Anterior cingulate cortex (tissue), 58 donors: ENCODE measurements around the gene TOP3B.

Experiments used
- DNase-seq, 58 donors: peaks; one replicate each; lab custom pipeline; 2025; lab: John Stamatoyannopoulos, UW

TOP3B gene

GRCh38 chr22:22013559-22014284 lies 31.1 kb upstream of the TOP3B start:
- no peak for DNase-seq

GRCh38 chr22:22011964-22012363 lies 29.4 kb upstream of the TOP3B start:
- DNase-seq: no peak

GRCh38 chr22:22010358-22010757 lies 27.8 kb upstream of the TOP3B start:
- DNase-seq: no peak

GRCh38 chr22:22009661-22010060 lies 27.1 kb upstream of the TOP3B start:
- DNase-seq: no peak

- DNase-seq: no peak
Measured at GRCh38 chr22:22006596-22006990, 24.0 kb upstream of the TOP3B start.

GRCh38 chr22:22005945-22006595 lies 23.5 kb upstream of the TOP3B start:
- DNase-seq: no peak

GRCh38 chr22:22003233-22003632 lies 20.6 kb upstream of the TOP3B start:
- DNase-seq: no peak

GRCh38 chr22:22002526-22003055 lies 20.0 kb upstream of the TOP3B start:
- no peak for DNase-seq

- DNase-seq: no peak
Measured at GRCh38 chr22:22001664-22002525, 19.3 kb upstream of the TOP3B start.

- no peak for DNase-seq
Measured at GRCh38 chr22:21998595-21999247, 16.1 kb upstream of the TOP3B start.

GRCh38 chr22:21996175-21996720 lies 13.7 kb upstream of the TOP3B start:
- no peak for DNase-seq

GRCh38 chr22:21995660-21996059 lies 13.1 kb upstream of the TOP3B start:
- no peak for DNase-seq

- DNase-seq: no peak
Measured at GRCh38 chr22:21994881-21995444, 12.4 kb upstream of the TOP3B start.

- no peak for DNase-seq
Measured at GRCh38 chr22:21992593-21993237, 10.1 kb upstream of the TOP3B start.

GRCh38 chr22:21991774-21992173 lies 9.2 kb upstream of the TOP3B start:
- DNase-seq: no peak

- DNase-seq: no peak
Measured at GRCh38 chr22:21991304-21991596, 8.7 kb upstream of the TOP3B start.

GRCh38 chr22:21990445-21991303 lies 8.1 kb upstream of the TOP3B start:
- no peak for DNase-seq

- DNase-seq: no peak
Measured at GRCh38 chr22:21989049-21989448, 6.5 kb upstream of the TOP3B start.

- DNase-seq: no peak
Measured at GRCh38 chr22:21985214-21985613, 2.6 kb upstream of the TOP3B start.
